Measurements from ENCODE around the gene B4GALNT1.
"Not testable (repeated sequence)": the region's sequence is repeated elsewhere in the genome, so short reads cannot be mapped to it uniquely, and the experiment has no call there.

The B4GALNT1 gene

GRCh38 chr12:57657744-57658143, 24.7 kb upstream of the B4GALNT1 start:
- Histone ChIP-seq H3K4me1 (ENCODE audit: control insufficient read depth, insufficient read depth, low read length, poor library complexity, severe bottlenecking) (no peaks in the 10 kb centered on the region), H3K27ac (ENCODE audit: low read depth, low read length, severe bottlenecking) (no peak overlapping the region), H3K9me3 (ENCODE audit: control insufficient read depth, low read length) (peaks cover 30% of the 10 kb centered on the region), H3K4me3 (ENCODE audit: extremely low read depth, insufficient read depth, low read length, poor library complexity, severe bottlenecking) (no peak overlapping the region), H3K36me3 (ENCODE audit: control insufficient read depth, insufficient read depth, low read length) (no peaks in the 10 kb centered on the region)
- 42 to 48% methylated on average over 3 of the region's 3 CpGs for WGBS, 2 experiments (ENCODE audit: insufficient coverage in 2 of 2)

GRCh38 chr12:57656408-57656807, 23.4 kb upstream of the B4GALNT1 start:
- H3K9me3 ChIP-seq (ENCODE audit: control insufficient read depth, low read length) = peaks cover 23% of the 10 kb centered on the region
- H3K4me1 ChIP-seq (ENCODE audit: control insufficient read depth, insufficient read depth, low read length, poor library complexity, severe bottlenecking); H3K27ac ChIP-seq (ENCODE audit: low read depth, low read length, severe bottlenecking); H3K36me3 ChIP-seq (ENCODE audit: control insufficient read depth, insufficient read depth, low read length); H3K4me3 ChIP-seq (ENCODE audit: extremely low read depth, insufficient read depth, low read length, poor library complexity, severe bottlenecking): not testable (repeated sequence)
- 79 to 83% methylated on average over 3 to 4 of the region's 4 CpGs for WGBS, 2 experiments (ENCODE audit: insufficient coverage in 2 of 2)

- no peaks in the 10 kb centered on the region for H3K4me1 ChIP-seq (ENCODE audit: control insufficient read depth, insufficient read depth, low read length, poor library complexity, severe bottlenecking)
- no peak overlapping the region for H3K27ac ChIP-seq (ENCODE audit: low read depth, low read length, severe bottlenecking)
- H3K4me3 ChIP-seq (ENCODE audit: extremely low read depth, insufficient read depth, low read length, poor library complexity, severe bottlenecking) = no peak overlapping the region
- no peaks in the 10 kb centered on the region for H3K36me3 ChIP-seq (ENCODE audit: control insufficient read depth, insufficient read depth, low read length)
- 79 to 82% methylated on average over 11 to 22 of the region's 23 CpGs for WGBS, 2 experiments (ENCODE audit: insufficient coverage in 2 of 2)
- peaks cover 22% of the 10 kb centered on the region for H3K9me3 ChIP-seq (ENCODE audit: control insufficient read depth, low read length)
Measured at GRCh38 chr12:57655541-57656240, 22.7 kb upstream of the B4GALNT1 start.

- Histone ChIP-seq H3K4me3 (ENCODE audit: extremely low read depth, insufficient read depth, low read length, poor library complexity, severe bottlenecking) (no peak overlapping the region), H3K9me3 (ENCODE audit: control insufficient read depth, low read length) (peaks cover 8% of the 10 kb centered on the region), H3K36me3 (ENCODE audit: control insufficient read depth, insufficient read depth, low read length) (no peaks in the 10 kb centered on the region), H3K27ac (ENCODE audit: low read depth, low read length, severe bottlenecking) (no peak overlapping the region), H3K4me1 (ENCODE audit: control insufficient read depth, insufficient read depth, low read length, poor library complexity, severe bottlenecking) (no peaks in the 10 kb centered on the region)
- WGBS, 2 experiments (ENCODE audit: insufficient coverage in 2 of 2) = 50% methylated on average over 3 of the region's 3 CpGs; no CpG with 5 or more reads in 1 of the 2 experiments
Measured at GRCh38 chr12:57654042-57654441, 21.0 kb upstream of the B4GALNT1 start.

GRCh38 chr12:57646659-57647049, 13.7 kb upstream of the B4GALNT1 start:
- H3K9me3 ChIP-seq (ENCODE audit: control insufficient read depth, low read length) = not testable (repeated sequence)

GRCh38 chr12:57645990-57646658, 13.1 kb upstream of the B4GALNT1 start:
- H3K4me3 ChIP-seq (ENCODE audit: extremely low read depth, insufficient read depth, low read length, poor library complexity, severe bottlenecking); H3K36me3 ChIP-seq (ENCODE audit: control insufficient read depth, insufficient read depth, low read length); H3K9me3 ChIP-seq (ENCODE audit: control insufficient read depth, low read length); H3K4me1 ChIP-seq (ENCODE audit: control insufficient read depth, insufficient read depth, low read length, poor library complexity, severe bottlenecking); H3K27ac ChIP-seq (ENCODE audit: low read depth, low read length, severe bottlenecking): not testable (repeated sequence)
- WGBS, 2 experiments (ENCODE audit: insufficient coverage in 2 of 2) = 47 to 64% methylated on average over 3 to 8 of the region's 13 CpGs

More at GRCh38 chr12:57646659-57647049, 13.7 kb upstream of the B4GALNT1 start:
- H3K27ac ChIP-seq (ENCODE audit: low read depth, low read length, severe bottlenecking); H3K36me3 ChIP-seq (ENCODE audit: control insufficient read depth, insufficient read depth, low read length); H3K4me3 ChIP-seq (ENCODE audit: extremely low read depth, insufficient read depth, low read length, poor library complexity, severe bottlenecking); H3K4me1 ChIP-seq (ENCODE audit: control insufficient read depth, insufficient read depth, low read length, poor library complexity, severe bottlenecking): not testable (repeated sequence)
- WGBS, 2 experiments (ENCODE audit: insufficient coverage in 2 of 2) = 80% methylated on average over 1 of the region's 15 CpGs; no CpG with 5 or more reads in 1 of the 2 experiments

- H3K36me3 ChIP-seq (ENCODE audit: control insufficient read depth, insufficient read depth, low read length) = no peaks in the 10 kb centered on the region
- peaks cover 9% of the 10 kb centered on the region for H3K9me3 ChIP-seq (ENCODE audit: control insufficient read depth, low read length)
- H3K4me1 ChIP-seq (ENCODE audit: control insufficient read depth, insufficient read depth, low read length, poor library complexity, severe bottlenecking) = no peaks in the 10 kb centered on the region
- H3K4me3 ChIP-seq (ENCODE audit: extremely low read depth, insufficient read depth, low read length, poor library complexity, severe bottlenecking) = no peak overlapping the region
- WGBS, 2 experiments (ENCODE audit: insufficient coverage in 2 of 2) = 30 to 55% methylated on average over 2 to 4 of the region's 5 CpGs
- H3K27ac ChIP-seq (ENCODE audit: low read depth, low read length, severe bottlenecking) = no peak overlapping the region
Measured at GRCh38 chr12:57641699-57642442, 8.9 kb upstream of the B4GALNT1 start.

GRCh38 chr12:57640175-57641042, 7.4 kb upstream of the B4GALNT1 start:
- peaks cover 9% of the 10 kb centered on the region for H3K9me3 ChIP-seq (ENCODE audit: control insufficient read depth, low read length)
- no peaks in the 10 kb centered on the region for H3K4me1 ChIP-seq (ENCODE audit: control insufficient read depth, insufficient read depth, low read length, poor library complexity, severe bottlenecking)
- WGBS, 2 experiments (ENCODE audit: insufficient coverage in 2 of 2) = 79 to 84% methylated on average over 4 to 7 of the region's 7 CpGs
- H3K4me3 ChIP-seq (ENCODE audit: extremely low read depth, insufficient read depth, low read length, poor library complexity, severe bottlenecking) = no peak overlapping the region
- H3K27ac ChIP-seq (ENCODE audit: low read depth, low read length, severe bottlenecking) = no peak overlapping the region
- H3K36me3 ChIP-seq (ENCODE audit: control insufficient read depth, insufficient read depth, low read length) = no peaks in the 10 kb centered on the region

- Histone ChIP-seq H3K9me3 (ENCODE audit: control insufficient read depth, low read length) (no peaks in the 10 kb centered on the region), H3K4me1 (ENCODE audit: control insufficient read depth, insufficient read depth, low read length, poor library complexity, severe bottlenecking) (no peaks in the 10 kb centered on the region), H3K4me3 (ENCODE audit: extremely low read depth, insufficient read depth, low read length, poor library complexity, severe bottlenecking) (no peak overlapping the region), H3K36me3 (ENCODE audit: control insufficient read depth, insufficient read depth, low read length) (no peaks in the 10 kb centered on the region), H3K27ac (ENCODE audit: low read depth, low read length, severe bottlenecking) (no peak overlapping the region)
- 73 to 100% methylated on average over 2 to 3 of the region's 3 CpGs for WGBS, 2 experiments (ENCODE audit: insufficient coverage in 2 of 2)
Measured at GRCh38 chr12:57638096-57638495, 5.1 kb upstream of the B4GALNT1 start.

- no peak overlapping the region for H3K4me3 ChIP-seq (ENCODE audit: extremely low read depth, insufficient read depth, low read length, poor library complexity, severe bottlenecking)
- peaks cover 1% of the 10 kb centered on the region for H3K4me1 ChIP-seq (ENCODE audit: control insufficient read depth, insufficient read depth, low read length, poor library complexity, severe bottlenecking)
- no peak overlapping the region for H3K27ac ChIP-seq (ENCODE audit: low read depth, low read length, severe bottlenecking)
- no peaks in the 10 kb centered on the region for H3K36me3 ChIP-seq (ENCODE audit: control insufficient read depth, insufficient read depth, low read length)
- WGBS, 2 experiments (ENCODE audit: insufficient coverage in 2 of 2) = no CpG with 5 or more reads among the region's 3 CpGs
- no peaks in the 10 kb centered on the region for H3K9me3 ChIP-seq (ENCODE audit: control insufficient read depth, low read length)
Measured at GRCh38 chr12:57637364-57637763, 4.4 kb upstream of the B4GALNT1 start.
